ENCODE results near the gene CXCR4. TPM values are rescaled to one million over a fixed set of nuclear protein-coding genes. Genes with fewer than 3 reads are reported as not detected.
"Not testable (repeated sequence)": the region's sequence is repeated elsewhere in the genome, so short reads cannot be mapped to it uniquely, and the experiment has no call there.

CXCR4 gene
- polyA plus RNA-seq, 4 donors, result 43.2 to 51.9 (median 47.0) TPM

DNA sequence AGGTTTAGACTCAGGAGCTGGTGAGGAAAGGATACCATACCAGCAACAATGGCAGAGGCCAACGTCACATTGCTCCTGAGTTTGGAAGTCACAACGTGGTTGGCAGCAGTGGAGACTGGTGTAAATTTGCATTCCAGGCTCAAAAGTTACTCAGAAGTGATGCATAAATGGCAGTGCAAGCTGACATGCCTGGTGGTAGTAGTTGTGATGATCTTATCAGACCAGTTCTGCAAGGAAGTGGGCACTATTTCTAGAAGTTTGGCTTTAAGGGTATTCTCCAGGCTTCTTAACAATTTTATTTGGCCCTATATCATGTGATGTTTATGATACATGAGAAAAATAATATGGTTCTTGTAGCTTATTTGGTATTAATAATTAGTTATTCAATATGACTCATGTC is 37.8 kb downstream of the CXCR4 start:
- DNase-seq (ENCODE audit: low read depth in 4 of 4, low spot score in 2 of 4), result no peak

DNA sequence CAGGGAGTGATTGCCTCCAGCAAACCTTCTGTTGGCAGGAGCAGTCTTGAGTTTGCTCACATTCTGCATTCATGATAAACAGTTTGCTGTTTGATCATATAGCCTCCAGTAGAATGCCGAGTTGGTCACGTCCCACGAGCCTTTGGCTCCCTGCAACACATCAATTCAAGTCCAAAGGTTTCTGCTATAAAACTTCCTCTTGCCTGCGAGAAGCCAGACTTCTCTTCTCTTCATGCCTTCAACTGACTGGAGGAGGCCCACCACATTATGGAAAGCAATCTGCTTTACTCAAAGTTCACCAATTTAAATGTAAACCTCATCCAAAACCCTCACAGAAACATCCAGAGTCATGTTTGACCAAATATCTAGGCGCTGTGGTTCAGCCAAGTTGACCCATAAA is 40.8 kb downstream of the CXCR4 start:
- DNase-seq (ENCODE audit: low read depth in 4 of 4, low spot score in 2 of 4), result no peak

DNA sequence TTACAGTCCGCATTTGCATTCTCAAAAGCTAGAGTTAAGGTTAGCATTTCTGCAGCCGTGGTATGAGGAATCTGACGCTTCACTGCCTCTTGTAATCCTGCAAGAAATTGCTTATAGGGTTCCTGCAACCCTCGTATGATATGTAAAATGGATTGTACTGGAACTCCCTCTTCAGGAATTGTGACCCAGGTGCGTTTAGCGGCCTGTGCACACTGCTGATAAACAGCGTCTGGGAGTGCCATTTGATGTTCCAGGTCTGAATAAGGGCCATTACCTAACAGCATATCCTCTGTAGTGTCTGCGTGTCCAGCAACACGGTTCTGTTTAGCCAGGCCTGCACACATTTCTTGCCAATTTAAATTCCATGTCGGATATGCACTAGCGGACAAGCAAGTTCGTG is 42.5 kb downstream of the CXCR4 start:
- DNase-seq (ENCODE audit: low read depth in 4 of 4, low spot score in 2 of 4), result no peak

DNA sequence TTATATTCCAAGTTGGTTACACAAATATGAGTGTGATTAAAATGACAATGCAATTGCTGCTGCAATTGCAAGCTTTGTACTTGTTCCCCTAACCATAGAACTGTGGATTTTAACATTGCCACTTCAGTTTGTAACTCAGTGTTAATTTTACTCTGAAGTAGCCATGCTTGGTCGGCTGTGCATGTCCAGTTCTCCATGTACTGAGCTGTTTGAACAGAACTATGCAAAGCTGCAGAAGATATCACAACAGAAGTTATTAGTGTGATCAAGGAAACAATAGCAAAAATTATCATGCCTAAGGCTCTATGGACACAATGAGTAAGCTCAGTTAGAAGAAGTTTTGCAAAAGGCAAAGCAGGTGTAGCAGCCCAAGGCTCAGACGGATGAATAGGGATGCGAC is 45.3 kb downstream of the CXCR4 start:
- DNase-seq (ENCODE audit: low read depth in 4 of 4, low spot score in 2 of 4), result no peak

DNA sequence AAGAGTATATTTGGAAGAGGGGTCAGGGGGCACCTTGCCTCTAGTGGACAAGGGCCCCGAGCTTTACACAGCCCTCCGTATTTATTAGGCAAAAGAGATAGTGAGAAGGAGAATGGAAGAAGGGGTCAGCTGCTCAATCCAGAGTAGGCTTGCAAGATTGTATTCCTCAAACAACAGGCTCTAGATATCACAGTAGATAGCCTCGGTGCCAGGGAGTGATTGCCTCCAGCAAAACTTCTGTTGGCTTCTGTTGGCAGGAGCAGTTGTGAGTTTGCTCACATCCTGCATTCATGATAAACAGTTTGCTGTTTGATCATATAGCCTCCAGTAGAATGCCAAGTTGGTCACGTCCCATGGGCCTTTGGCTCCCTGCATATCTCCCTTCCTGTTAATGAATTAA is 46.1 kb downstream of the CXCR4 start:
- DNase-seq (ENCODE audit: low read depth in 4 of 4, low spot score in 2 of 4), result not testable (repeated sequence)

DNA sequence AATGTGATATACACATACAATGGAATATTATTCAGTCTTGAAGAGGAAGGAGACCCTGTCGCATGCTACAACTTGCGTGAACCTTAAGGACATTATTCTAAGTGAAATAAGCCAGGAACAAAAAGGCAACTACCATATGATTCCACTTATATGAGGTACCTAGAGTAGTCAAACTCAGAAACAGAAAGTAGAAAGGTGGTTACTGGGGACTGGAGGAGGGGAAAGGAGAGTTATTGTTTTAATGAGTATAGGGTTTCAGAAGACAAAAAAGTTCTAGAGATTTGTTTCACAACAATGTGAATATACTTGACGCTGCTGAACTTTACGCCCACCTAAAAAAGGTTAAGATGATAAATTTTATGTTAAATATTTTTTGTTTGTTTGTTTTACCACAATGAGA is 47.0 kb downstream of the CXCR4 start:
- DNase-seq (ENCODE audit: low read depth in 4 of 4, low spot score in 2 of 4), result no peak

DNA sequence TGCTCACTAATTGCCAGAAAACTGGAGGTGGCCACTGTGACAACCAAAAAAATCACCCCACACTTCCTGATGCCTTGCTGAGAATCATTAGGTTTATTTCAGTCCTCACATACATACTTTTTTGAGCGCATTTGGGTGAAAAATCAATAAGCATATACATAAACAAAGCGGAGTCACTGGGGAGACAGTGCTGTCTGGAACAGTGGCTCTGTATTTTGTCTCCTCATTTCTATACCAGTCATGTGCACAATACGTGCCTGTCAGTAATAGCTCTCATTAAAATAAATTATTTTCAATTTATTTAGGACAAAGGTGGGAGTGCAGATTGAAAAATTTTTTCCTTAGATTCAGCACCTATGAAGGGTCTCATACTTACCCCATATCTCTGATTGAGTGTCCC is 48.2 kb downstream of the CXCR4 start:
- no peak for DNase-seq (ENCODE audit: low read depth in 4 of 4, low spot score in 2 of 4)

DNA sequence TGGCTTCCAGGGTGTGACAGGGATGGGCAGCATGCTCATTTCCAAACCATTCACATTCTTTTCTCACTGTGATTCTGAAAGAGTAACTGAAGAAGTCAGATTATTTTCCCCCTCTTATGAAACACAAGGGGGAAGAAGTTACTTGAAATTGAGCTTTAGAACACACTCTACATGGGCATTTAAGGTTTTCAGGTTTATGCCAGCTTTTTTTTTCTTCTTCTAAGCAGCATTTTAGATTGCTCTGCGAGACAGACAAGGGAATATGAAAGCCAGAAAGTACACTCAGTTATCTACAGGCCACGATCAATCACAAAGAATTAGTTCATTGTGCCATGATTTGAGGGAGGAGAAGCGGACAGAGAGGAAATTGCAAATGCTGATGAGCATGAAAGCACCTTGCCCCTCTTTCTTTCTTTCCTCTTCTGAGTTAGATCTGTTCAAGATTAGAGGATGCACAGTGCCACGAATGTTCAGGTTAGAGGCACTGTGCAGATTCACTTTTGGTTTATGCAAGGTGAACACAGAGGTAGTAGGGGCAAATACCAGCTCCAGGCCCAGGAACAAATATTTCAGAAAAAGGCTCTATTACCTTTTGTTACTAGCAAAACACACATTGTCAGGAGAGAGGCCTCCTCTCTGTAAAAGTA is 49.2 kb downstream of the CXCR4 start:
- no peak for DNase-seq (ENCODE audit: low read depth in 4 of 4, low spot score in 2 of 4)

DNA sequence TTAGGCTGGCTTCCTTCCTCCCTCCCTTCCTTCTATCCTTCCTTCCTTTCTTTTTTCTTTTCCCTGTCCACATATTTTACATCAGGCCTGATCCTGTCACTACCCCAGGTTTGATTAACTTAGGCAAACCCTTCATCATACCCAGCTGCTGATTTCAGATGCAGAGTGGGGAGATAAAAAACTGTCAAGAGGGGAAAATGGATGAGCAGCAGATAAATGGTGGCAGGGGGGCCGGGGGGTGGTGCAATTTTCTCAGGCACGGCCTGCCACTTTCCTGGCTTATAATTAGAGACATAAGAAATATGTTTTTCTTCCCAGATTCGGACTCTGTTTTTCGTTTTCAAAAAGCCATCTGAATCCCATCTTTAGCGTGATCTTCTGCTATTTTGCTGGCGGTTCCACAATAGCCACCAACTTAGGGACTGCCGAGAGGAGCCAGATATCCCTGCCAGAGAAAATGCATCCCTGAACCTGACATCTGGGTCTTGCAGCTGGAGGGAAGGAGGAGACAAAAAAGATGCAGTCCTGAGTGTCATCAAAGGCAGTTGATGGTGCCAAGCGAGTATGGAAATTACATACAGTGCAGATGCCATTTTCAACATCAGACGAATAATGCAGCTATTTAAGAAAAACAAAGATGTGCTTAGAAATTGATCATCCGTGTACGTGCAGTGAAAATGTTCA is 49.9 kb downstream of the CXCR4 start:
- DNase-seq (ENCODE audit: low read depth in 4 of 4, low spot score in 2 of 4), result no peak

DNA sequence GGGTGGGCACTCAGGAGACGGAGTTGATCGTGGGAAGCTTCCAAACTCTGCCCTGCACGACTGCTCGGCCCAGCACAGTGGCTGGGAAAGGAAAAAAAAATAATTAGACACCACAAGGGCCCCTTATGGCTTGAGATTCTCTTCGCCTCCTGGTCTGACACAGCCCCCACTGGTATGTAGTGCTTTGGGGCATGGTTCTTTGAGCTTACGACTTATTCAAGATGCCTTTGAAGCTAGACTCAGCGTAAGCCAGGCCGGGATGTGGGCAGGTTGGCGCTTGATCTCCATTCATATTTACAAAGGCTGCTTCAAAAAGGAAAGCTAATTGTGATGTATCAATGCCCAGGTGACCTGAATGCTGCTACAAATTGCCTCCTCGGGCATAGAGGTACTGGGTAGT is 50.5 kb downstream of the CXCR4 start:
- DNase-seq (ENCODE audit: low read depth in 4 of 4, low spot score in 2 of 4), result no peak

DNA sequence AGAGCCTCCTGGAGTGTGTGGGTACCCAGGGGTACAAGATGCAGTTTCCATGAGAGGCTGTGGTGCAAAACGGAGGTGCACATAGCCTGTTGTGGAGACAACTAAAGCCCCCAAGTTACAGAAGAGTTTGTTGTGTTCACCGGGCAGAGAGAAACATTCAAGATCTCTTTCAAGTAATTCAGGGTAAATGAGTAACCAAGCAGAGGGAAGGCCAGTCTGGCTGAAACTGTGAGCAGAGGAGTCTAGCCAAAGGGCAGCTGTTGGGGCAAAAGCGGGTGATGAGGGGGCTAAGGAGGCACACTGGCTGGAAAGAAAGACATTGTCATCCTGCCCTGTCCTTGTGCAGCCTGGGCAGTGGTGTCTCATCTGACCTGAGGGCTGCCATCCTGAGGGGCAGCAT is 52.0 kb downstream of the CXCR4 start:
- DNase-seq (ENCODE audit: low read depth in 4 of 4, low spot score in 2 of 4), result no peak

DNA sequence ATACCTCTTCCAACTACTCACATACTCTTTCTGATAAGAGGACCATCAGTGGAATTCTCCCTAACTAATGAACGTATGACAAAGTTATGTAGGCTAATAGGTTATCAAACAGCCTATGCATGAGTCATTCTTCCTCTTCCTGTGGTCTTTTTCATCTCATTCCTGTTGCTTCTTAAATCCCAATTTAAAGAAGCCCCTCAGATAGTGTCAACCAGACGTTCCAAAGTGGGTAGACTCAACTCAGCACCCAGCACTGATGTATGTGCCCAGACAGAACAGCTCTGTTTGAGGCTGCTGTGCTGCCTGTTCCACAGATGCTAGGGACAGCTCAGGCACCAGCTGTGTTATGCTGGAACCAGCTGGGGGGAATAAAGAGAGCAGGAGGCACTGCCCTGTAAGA is 52.6 kb downstream of the CXCR4 start:
- DNase-seq (ENCODE audit: low read depth in 4 of 4, low spot score in 2 of 4), result no peak

Other genes with a start within 250 kb of the CXCR4 start
- gene MCM6, start 241.7 kb downstream of the CXCR4 start, polyA plus RNA-seq (ENCODE audit: insufficient read length in 4 of 4), result 10 to 100 TPM; 58.9 to 66.8 (median 61.3) TPM
- gene DARS1, start 132.5 kb downstream of the CXCR4 start, polyA plus RNA-seq (ENCODE audit: insufficient read length in 4 of 4), result 100 to 1,000 TPM; 124 to 145 (median 127) TPM

Data from left renal cortex interstitium (tissue), 4 donors.